Activated CD8-positive, alpha-beta memory T cell treated with anti-CD3 and anti-CD28 coated beads, Interleukin-2, amount 50 U/mL, for 48 hours (primary cell): Measurements from ENCODE around the gene MARCHF10.

Experiments
- DNase-seq: peaks from one replicate; pipeline ENCODE4 v3.0.0-alpha.2; 2020

The MARCHF10 gene

GRCh38 chr17:62655656-62656055 is 152.5 kb downstream of the MARCHF10 start:
- no peak for DNase-seq

- no peak for DNase-seq
These were observed 154.0 kb downstream of the MARCHF10 start for GRCh38 chr17:62653826-62654761.

DNA sequence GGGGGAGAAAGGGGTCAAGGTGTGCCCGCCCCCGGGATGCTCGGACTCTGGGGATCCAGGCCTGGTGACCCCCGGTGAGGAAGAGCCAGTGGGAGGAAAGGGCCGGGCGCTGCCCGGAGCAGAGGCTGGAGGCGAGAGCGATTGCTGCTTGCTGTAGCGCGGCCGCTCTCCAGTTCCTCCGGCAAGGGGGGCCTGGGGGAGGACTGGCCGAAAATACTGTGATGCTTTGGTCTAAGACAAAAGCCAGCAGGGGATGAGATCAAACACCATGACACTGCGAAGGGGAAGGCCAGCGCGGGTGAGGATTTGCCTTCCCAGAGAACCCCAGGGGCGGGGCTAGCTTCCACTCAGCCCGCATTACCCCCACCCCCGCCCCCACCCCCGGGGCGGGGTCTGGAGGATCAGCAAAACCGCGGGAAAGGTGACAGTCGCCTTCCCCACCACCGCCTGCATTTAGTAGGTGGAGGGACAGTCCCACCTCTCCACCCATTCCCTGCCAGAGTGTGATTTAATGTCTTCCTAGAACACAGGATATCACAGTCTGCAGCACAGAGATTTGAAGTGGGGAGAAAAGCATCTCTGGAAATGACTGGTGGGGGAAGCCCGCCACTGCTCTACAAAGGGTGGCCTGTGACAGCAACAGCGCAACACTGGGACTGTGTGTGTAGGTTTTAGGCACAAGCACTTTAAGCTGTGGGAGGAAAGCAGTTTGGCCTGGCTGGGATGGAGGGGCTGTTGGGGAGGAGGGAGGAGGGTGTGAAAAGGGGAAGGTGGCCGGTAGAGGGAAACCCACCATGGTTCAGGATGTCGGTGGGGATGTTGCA is 154.9 kb downstream of the MARCHF10 start:
- DNase-seq, result peak; percentile 92

DNA sequence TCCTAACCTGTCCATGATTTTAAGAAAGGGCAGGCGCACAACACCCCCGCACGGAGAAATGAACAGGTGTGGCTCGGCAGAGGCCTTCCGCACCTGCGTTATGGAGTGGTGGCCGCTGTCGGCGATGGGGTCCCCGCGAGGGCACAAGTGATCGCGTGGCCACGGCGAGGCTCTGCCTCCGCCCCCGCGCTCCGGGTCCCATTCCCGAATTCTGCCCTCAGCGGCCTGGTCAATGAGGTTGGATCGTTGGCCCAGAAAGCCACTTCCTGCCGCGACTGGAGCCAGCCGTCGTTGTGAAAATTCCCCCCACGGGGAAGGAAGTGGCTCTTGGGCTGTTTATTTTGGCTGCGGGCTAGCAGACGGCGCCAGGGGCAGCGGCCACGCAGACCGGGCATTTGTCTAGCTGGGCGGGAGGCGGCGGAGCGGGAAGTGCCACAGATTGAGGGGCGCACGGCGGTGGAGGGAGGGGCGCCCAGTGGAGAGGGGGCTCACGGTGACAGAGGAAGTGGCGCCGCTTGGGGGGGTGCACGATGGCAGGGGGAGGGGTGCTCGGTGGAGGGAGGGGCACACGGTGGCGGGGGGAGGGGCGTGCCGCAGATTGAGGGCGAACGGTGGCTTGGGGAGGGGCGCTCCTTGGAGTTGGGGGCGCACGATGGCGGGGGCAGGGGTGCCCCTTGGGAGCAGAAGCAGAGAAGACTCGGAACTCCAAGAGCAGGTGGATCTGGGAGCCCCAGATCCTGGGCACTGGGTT is 155.7 kb downstream of the MARCHF10 start:
- peak; percentile 70 for DNase-seq
